Activated effector memory CD4-positive, alpha-beta T cell treated with Interleukin-2 at 50 U/mL for 16 hours (primary cell): ENCODE measurements around the gene MET.
"Not testable (repeated sequence)": the region's sequence is repeated elsewhere in the genome, so short reads cannot be mapped to it uniquely, and the experiment has no call there.

Experiments
- DNase-seq: peaks from one replicate; pipeline ENCODE4 v3.0.0-alpha.2; 2020

MET gene

GRCh38 chr7:116728413-116728812 is 56.4 kb downstream of the MET start:
- DNase-seq, result no peak

- DNase-seq, result no peak
Observed at GRCh38 chr7:116730097-116731022, 58.4 kb downstream of the MET start.

DNA sequence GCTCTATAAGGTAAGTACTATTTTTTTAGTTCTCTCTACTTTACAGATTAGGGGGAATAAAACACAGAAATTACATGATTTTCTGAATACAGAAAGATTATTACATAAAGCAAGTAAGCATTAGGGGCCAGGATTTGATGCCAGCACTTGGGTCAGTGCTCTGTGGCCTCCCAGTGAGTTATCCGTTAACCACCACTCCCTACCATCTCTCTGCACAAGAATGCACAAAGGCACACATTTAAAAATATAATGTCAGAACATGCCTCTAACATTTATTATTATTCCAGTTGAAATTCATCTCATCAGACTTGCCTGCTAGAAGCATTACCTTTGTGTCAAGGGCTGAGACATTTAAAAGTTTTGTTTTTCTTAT is 59.0 kb downstream of the MET start:
- no peak for DNase-seq

DNA sequence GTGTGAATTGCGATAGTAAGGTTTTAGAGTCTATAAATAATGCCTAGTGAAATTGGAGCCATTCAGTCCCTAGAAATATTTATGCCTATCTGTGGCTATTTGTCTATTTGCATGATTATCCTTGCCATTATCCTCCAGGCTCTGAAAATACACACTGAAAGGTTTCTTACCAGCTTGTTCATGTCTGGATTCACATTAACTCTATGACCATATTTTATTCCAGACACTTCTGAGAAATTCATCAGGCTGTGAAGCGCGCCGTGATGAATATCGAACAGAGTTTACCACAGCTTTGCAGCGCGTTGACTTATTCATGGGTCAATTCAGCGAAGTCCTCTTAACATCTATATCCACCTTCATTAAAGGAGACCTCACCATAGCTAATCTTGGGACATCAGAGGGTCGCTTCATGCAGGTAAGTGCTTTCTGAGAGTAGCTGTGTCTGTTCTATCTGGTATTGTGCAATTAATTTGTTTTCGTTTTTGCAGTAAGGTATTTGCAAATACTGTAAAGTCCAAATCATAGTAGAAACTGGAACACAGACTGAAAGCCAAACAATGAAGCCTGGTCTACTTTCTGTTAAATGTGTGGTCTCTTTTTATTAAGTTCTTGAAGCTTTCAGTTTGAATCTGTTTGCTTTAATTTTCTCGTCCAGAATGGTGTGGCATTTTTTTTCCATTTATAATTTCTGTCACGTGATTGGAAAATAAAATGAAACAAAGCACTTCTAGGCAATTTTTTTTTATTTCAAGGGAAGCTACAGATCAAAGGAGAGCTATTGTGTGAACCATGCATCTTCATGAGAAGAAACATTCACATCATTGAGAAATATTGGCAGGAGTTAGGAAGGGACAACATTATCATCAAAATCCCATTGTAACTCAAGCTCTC is 59.7 kb downstream of the MET start:
- no peak for DNase-seq

DNA sequence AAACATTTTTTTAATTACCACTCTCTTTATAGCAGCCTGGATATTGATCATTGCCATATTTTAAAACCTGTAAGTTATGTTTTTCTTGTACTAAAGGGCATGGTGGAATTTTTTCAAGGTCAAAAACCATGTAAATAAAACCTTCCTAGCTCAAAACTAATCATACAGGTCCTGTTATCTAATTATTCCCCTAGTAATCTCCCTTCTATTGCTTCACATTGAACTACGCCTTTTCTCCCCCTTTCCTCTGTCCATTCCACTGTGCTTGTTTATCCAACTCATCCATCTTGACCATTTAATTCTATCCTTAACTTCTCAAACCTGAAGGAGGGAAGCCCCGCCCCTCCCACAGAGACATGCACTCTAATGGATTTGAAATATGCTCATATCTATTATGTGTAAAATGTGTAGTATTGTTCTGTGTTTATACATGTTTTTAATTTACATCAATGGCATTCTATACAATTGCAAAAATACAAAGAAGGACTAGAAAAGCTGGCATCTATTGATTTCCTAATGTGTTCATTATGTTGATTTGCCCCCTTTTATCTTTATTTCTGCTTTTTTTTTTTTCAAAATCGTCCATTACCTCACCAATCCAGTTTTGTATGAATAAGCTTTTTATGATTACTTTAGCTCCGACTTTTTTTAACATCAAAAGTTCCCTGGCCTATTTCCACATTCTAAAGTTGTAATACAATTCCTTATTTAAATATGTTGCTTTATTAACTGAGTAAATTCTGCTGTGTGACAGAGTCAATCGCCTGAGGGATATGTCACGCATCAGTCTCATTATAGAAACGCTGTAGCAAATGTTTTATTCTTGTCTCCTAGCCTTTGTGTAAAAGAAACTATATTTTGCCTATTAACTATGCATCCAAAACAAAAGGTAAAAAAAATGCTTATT is 61.0 kb downstream of the MET start:
- no peak for DNase-seq

- no peak for DNase-seq
Observed at GRCh38 chr7:116733924-116734580, 62.1 kb downstream of the MET start.

GRCh38 chr7:116734710-116735109 is 62.7 kb downstream of the MET start:
- DNase-seq, result no peak

GRCh38 chr7:116736927-116737715 is 65.1 kb downstream of the MET start:
- no peak for DNase-seq

- DNase-seq, result no peak
Observed at GRCh38 chr7:116738378-116738777, 66.4 kb downstream of the MET start.

- DNase-seq, result no peak
Observed at GRCh38 chr7:116739307-116739706, 67.3 kb downstream of the MET start.

DNA sequence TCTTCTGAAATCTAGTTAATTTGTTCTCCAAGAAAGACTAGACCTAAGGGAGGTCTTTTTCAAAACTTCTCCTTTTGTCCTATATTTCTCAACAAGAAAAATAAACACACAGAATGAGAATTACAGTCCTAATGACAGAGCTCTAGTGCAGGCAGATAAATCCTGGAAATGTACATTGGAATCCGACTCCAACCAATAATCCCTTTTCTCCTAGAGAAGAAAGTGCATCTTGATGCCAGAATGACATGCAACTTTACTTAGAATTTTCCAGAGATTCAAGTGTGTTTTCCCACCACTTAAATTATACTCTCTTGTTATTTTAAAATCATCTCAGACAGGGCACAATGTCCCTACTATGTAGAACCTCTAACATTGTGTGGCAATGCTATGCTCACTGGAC is 68.2 kb downstream of the MET start:
- no peak for DNase-seq

DNA sequence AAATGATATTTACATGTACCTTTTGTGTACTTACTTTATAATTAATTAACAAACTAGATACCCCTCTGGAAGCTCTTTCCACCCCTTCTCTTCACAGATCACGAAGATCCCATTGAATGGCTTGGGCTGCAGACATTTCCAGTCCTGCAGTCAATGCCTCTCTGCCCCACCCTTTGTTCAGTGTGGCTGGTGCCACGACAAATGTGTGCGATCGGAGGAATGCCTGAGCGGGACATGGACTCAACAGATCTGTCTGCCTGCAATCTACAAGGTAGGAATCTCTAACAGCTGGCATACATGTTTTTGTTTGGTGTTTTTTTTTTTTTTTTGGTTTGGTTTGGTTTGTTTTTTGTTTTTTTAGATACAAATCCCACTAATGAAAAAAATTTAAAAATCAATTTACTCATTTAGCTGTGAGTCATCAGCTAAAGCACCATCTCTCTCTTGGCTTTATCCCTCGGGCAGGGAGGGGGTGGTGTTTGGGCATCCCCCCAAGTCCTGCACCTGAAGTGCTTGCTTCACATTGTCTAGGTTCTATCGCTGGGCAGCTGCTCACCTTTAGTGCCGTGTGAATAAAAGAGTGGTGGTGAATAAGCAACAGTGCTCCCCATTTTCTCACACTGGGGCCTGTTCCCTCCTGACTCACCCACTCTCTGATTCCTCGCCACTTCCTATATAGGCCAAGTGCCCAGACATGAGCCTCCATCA is 68.9 kb downstream of the MET start:
- DNase-seq, result no peak

DNA sequence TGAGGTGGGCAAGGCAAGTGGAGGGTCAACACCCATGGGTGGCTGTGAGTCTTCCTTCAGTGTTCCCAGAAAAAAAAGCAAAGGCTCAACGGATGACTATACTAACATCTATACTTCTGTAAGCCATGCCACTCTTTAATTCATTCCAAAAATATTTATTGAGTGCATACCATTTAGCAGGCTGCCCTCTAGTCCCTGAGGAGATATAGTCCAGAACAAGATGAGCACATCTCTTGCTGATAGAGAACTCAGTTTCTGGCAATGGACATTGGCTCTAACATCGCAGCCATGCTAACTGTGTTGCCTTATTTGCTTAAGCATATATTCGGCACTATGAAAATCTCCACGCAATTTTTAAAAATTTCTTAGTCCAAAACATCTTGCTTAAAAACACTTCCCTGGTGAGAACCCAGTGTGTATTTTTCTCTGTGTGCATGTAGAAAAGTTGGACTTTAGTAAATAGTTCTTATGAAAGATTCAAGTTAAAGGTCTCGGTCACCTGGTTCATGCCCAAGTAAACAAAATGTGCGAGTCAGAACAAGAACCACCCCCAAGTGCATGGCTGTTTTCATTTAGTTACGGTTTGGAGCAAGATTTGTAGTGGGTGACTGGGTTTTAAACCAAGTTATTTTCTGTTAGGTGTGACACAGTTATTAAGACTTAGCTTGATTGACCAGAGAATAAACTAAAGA is 69.8 kb downstream of the MET start:
- no peak for DNase-seq

GRCh38 chr7:116742641-116743040 is 70.6 kb downstream of the MET start:
- no peak for DNase-seq

GRCh38 chr7:116743835-116744234 is 71.8 kb downstream of the MET start:
- DNase-seq, result not testable (repeated sequence)

DNA sequence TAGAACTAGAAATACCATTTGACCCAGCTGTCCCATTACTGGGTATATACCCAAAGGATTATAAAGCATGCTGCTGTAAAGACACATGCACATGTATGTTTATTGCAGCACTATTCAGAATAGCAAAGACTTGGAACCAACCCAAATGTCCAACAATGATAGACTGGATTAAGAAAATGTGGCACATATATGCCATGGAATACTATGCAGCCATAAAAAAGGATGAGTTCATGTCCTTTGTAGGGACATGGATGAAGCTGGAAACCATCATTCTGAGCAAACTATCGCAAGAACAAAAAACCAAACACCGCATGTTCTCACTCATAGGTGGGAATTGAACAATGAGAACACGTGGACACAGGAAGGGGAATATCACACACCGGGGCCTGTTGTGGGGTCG is 74.4 kb downstream of the MET start:
- DNase-seq, result not testable (repeated sequence)

- not testable (repeated sequence) for DNase-seq
Observed at GRCh38 chr7:116751070-116751469, 79.1 kb downstream of the MET start.

DNA sequence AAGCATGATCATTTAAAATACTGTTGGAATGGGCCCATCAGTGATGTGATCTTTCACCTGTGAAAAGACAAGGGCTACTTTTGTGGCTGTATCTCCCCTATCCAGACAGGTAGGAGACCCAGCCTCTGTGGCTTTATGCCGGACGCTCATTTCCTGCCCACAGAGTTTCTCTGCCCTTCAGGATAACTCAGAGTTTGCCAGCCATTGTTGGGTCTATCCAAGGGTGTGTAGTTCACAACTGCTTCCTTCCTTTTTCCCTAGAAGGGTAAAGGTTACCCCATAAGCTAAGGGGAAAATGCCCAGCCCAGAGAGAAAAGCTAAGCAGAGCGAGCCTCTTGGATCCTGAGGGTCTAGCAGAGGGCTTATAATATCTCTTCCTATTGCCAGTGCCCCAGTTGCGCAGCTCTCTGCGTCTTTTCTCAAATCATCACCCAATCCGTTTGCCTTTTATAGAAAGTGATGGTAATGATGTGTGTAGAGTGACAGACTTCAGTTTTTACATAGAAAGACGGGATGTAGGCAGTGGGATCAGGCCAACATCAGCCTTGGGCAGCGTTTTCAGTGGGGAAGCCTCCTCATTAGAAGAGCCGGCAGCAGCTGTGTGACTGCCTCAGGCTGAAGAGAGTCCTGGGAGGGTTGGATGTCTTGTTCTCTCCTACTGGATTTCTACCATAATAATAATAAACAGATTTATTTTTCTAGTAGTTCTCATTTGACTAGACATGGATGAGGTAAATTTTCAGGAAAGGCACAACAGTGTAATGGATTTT is 80.5 kb downstream of the MET start:
- DNase-seq, result no peak

DNA sequence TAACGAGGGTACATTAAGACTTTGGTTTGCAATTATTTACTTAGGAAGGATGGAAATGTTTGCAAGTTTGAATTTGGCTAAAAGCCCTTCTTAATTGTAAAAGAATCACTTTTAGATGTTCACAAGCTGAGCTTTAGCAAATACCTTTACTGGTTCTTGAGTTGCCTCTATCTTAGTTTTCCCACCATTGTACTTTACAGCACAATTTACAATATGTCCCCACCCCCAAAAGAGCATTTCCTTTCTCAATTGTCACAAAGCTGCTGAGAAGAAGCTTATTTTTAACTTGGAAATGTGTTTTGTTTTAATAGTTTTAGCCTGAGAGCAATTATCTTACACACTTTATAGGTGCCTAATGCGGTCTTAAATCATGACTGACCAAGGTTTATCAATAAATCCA is 81.1 kb downstream of the MET start:
- no peak for DNase-seq
